Thyroid gland (tissue), 4 donors: ENCODE results near the gene DNAJC1. TPM values are rescaled to one million over a fixed set of nuclear protein-coding genes. Genes with fewer than 3 reads are reported as not detected.

Source experiments
- DNase-seq, 2 donors: peaks; one replicate each; pipeline ENCODE4 v3.0.0-alpha.2; 2019
- H3K27ac ChIP-seq, 3 donors: fragments of 200-600 bp; sonication (generic); 1 replicate in 2 of 3; 2 replicates in 1 of 3; pipeline ENCODE4 v1.5.1; 2016 to 2019; ENCODE audit warnings: mild to moderate bottlenecking in 1 of 3, moderate library complexity in 1 of 3
- H3K27me3 ChIP-seq: fragments of 200-600 bp; sonication (generic); one replicate; pipeline ENCODE4 v1.5.1; 2019
- H3K36me3 ChIP-seq, 2 donors: fragments of 200-600 bp; sonication (generic); one replicate each; pipeline ENCODE4 v1.5.1; 2016 to 2019
- H3K4me1 ChIP-seq, 2 donors: fragments of 200-600 bp; sonication (generic); one replicate each; pipeline ENCODE4 v1.5.1; 2017 to 2019
- H3K4me3 ChIP-seq, 3 donors: fragments of 200-600 bp; sonication (generic); replicated peaks in 1 of 3; 1 replicate in 2 of 3; 2 replicates in 1 of 3; pipeline ENCODE4 v1.5.1; 2016; ENCODE audit warnings: mild to moderate bottlenecking in 1 of 3
- H3K9me3 ChIP-seq: fragments of 200-600 bp; sonication (generic); one replicate; pipeline ENCODE4 v1.5.1; 2017
- POLR2A ChIP-seq, 2 donors: fragments of 450-650 bp; IDR thresholded peaks; one replicate each; pipeline ENCODE4 v1.6.1; 2017; ENCODE audit warnings: antibody characterized with exemption in 2 of 2, mild to moderate bottlenecking in 2 of 2, moderate library complexity in 1 of 2
- WGBS, 2 donors: methylation state at CpG; one replicate each; pipeline ENCODE4 v1.1.5; 2017; 5-methylcytosine and 5-hydroxymethylcytosine counted together
- intact Hi-C: fragments of 100-400 bp; cut with DNase I; formaldehyde crosslinking; loops from one replicate; pipeline ENCODE4 v1.15.1; 2023
- total RNA-seq, 4 donors: library from RNA; depleted of rRNA; stranded (reverse); fragments of >200 nt; gene quantifications; one replicate each; pipeline ENCODE4 v1.2.3, GENCODE V29; 2016
- TF ChIP-seq, protein P1 (sequence below), 6 experiments: fragments of 200-600 bp in 3 of 6; fragments of 450-650 bp in 3 of 6; sonication (generic) in 3 of 6; IDR thresholded peaks; one replicate each; pipeline ENCODE4 v1.5.1; 2016 to 2019; ENCODE audit warnings: antibody characterized with exemption in 6 of 6, mild to moderate bottlenecking in 2 of 6, inconsistent platforms in 1 of 6, moderate library complexity in 1 of 6

The DNAJC1 gene
- total RNA-seq, 4 donors from 2014 or later, result 73.4 to 157 (median 95.6) TPM

- Histone ChIP-seq H3K36me3 (peaks cover 0 to 3% of the 10 kb centered on the region in 2 donors), H3K4me1 (no peaks in the 10 kb centered on the region), H3K9me3 (no peaks in the 10 kb centered on the region), H3K4me3 (no peak overlapping the region), H3K27me3 (no peaks in the 10 kb centered on the region), H3K27ac (no peak overlapping the region)
- no peak for DNase-seq
- intact Hi-C loops, result no loop called here
- TF ChIP-seq, protein P1, sequence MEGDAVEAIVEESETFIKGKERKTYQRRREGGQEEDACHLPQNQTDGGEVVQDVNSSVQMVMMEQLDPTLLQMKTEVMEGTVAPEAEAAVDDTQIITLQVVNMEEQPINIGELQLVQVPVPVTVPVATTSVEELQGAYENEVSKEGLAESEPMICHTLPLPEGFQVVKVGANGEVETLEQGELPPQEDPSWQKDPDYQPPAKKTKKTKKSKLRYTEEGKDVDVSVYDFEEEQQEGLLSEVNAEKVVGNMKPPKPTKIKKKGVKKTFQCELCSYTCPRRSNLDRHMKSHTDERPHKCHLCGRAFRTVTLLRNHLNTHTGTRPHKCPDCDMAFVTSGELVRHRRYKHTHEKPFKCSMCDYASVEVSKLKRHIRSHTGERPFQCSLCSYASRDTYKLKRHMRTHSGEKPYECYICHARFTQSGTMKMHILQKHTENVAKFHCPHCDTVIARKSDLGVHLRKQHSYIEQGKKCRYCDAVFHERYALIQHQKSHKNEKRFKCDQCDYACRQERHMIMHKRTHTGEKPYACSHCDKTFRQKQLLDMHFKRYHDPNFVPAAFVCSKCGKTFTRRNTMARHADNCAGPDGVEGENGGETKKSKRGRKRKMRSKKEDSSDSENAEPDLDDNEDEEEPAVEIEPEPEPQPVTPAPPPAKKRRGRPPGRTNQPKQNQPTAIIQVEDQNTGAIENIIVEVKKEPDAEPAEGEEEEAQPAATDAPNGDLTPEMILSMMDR (IDR thresholded peaks at IDR 0.05), result no peak
- TF ChIP-seq POLR2A (IDR thresholded peaks at IDR 0.05), result no peak
- 73 to 77% methylated on average over 4 of the region's 4 CpGs for WGBS, 2 donors
Measured at GRCh38 chr10:21894648-21895342, 108.7 kb downstream of the DNAJC1 start.

DNA sequence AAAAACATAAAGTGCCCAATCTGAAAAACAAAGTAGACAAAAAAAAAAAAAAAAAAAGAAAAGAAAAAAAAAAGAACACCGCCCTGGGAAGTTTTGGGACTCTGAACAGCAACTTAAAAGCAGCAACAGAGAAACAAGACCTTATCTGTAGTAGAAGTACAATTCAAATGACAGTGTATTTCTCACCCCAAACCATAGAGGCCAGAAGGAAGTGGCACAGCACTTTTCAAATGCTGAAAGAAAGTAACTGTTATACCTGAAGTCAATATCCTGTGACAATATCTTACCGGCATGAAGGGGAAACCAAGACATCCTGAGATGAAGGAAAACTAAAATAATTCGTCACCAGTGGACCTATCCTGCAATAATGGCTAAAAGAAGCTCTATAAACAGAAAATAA, 112.1 kb downstream of the DNAJC1 start:
- Histone ChIP-seq H3K9me3 (no peaks in the 10 kb centered on the region), H3K4me3 (no peak overlapping the region), H3K36me3 (no peaks in the 10 kb centered on the region), H3K4me1 (no peaks in the 10 kb centered on the region), H3K27ac (no peak overlapping the region), H3K27me3 (no peaks in the 10 kb centered on the region)
- WGBS, 2 donors, result 92% methylated on average over 3 of the region's 3 CpGs
- intact Hi-C loops, result no loop called here
- no peak for TF ChIP-seq POLR2A (IDR thresholded peaks at IDR 0.05)
- TF ChIP-seq, protein P1 (IDR thresholded peaks at IDR 0.05), result no peak
- no peak for DNase-seq

DNA sequence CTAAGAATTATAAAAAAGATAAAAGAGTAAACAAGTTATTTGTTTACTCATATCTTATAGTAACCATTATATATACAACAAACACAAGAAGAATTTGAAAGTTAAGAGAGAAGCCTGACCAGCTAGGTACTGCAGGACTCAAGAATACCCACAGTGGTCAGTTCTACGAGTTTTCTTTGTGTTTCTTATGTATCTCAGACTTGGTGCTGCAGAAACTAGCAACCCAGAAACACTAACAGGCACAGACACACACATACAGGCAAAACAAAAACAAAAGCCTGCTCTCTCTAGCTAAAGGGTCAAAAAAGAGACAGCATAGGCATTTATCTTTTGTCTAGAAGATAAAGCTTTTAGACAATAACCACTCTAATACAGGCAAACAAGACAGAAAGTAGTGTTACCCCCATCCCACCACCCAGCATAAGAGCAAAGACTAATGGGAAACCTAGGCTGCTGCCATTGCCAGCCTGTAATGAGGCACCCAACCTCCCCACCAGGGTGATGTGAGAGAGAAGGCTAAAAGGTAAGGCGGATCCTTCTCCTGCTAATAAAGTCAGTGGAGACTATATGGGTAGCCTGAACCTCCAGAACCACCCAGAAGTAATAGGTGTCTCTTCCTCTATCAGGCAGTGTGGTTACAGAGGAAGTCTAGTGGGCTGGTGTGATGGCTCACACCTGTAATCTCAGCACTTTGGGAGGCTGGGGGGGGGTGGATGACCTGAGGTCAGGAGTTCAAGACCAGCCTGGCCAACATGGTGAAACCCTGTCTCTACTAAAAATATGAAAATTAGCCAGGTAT, 113.9 kb downstream of the DNAJC1 start:
- no peaks in the 10 kb centered on the region for H3K4me1 ChIP-seq
- no peaks in the 10 kb centered on the region for H3K27me3 ChIP-seq
- no peak overlapping the region for H3K27ac ChIP-seq
- intact Hi-C loops, result no loop called here
- no peaks in the 10 kb centered on the region for H3K9me3 ChIP-seq
- WGBS, 2 donors, result 76 to 88% methylated on average over 2 of the region's 2 CpGs
- H3K4me3 ChIP-seq, result no peak overlapping the region
- no peak for DNase-seq
- no peaks in the 10 kb centered on the region for H3K36me3 ChIP-seq
- TF ChIP-seq POLR2A (IDR thresholded peaks at IDR 0.05), result no peak
- TF ChIP-seq, protein P1 (IDR thresholded peaks at IDR 0.05), result no peak

DNA sequence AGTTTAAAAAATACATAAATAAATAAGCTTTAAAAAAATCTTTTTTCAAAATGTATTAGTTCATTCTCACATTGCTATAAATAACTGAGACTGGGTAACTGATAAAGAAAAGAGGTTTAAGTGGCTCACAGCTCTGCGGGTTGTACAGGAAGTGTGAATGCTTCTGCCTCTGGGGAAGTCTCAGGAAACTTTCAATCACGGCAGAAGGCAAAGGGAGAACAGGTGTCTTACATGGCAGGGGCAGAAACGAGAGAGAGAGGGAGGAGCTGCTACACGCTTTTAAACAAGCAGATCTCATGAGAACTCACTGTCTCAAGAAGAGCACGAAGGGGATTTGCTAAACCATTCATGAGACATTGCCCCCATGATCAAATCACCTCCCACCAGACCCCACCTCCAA, 114.6 kb downstream of the DNAJC1 start:
- 77 to 78% methylated on average over 5 of the region's 5 CpGs for WGBS, 2 donors
- no peak for DNase-seq
- no peak for TF ChIP-seq POLR2A (IDR thresholded peaks at IDR 0.05)
- TF ChIP-seq, protein P1 (IDR thresholded peaks at IDR 0.05), result no peak
- Histone ChIP-seq H3K4me3 (no peak overlapping the region), H3K27ac (no peak overlapping the region), H3K36me3 (no peaks in the 10 kb centered on the region), H3K4me1 (no peaks in the 10 kb centered on the region), H3K9me3 (no peaks in the 10 kb centered on the region), H3K27me3 (no peaks in the 10 kb centered on the region)
- intact Hi-C loops, result no loop called here

DNA sequence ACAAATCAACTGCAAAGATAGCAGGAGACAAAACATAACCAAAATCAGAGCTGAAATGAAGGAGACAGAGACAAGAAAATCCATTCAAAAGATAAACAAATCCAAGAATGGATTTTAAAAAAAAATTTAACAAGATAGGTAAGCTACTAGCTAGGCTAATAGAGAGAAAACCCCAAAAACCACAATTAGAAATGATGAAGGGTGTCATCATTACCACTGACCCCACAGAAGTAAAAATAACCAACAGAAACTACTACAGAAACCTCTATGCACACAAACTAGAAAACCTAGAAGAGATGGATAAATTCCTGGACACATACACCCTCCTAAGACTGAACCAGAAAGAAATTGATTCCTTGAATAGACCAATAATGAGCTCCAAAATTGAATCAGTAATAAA, 117.6 kb downstream of the DNAJC1 start:
- Histone ChIP-seq H3K27ac (no peak overlapping the region), H3K9me3 (no peaks in the 10 kb centered on the region), H3K4me3 (no peak overlapping the region), H3K36me3 (peaks cover 0 to 3% of the 10 kb centered on the region in 2 donors), H3K27me3 (no peaks in the 10 kb centered on the region), H3K4me1 (no peaks in the 10 kb centered on the region)
- intact Hi-C loops, result no loop called here
- DNase-seq, result no peak
- TF ChIP-seq, protein P1 (IDR thresholded peaks at IDR 0.05), result no peak
- no peak for TF ChIP-seq POLR2A (IDR thresholded peaks at IDR 0.05)
